GM12874 (cell line): ENCODE data around the gene GTF2F2.

Experiments
- CTCF ChIP-seq: IDR thresholded peaks from 2 replicates; pipeline ENCODE4 v1.5.1; 2011; ENCODE audit warnings: low read depth, mild to moderate bottlenecking, control low read depth, low read length, moderate library complexity; ENCODE audit not compliant: insufficient read depth

GTF2F2 gene

DNA sequence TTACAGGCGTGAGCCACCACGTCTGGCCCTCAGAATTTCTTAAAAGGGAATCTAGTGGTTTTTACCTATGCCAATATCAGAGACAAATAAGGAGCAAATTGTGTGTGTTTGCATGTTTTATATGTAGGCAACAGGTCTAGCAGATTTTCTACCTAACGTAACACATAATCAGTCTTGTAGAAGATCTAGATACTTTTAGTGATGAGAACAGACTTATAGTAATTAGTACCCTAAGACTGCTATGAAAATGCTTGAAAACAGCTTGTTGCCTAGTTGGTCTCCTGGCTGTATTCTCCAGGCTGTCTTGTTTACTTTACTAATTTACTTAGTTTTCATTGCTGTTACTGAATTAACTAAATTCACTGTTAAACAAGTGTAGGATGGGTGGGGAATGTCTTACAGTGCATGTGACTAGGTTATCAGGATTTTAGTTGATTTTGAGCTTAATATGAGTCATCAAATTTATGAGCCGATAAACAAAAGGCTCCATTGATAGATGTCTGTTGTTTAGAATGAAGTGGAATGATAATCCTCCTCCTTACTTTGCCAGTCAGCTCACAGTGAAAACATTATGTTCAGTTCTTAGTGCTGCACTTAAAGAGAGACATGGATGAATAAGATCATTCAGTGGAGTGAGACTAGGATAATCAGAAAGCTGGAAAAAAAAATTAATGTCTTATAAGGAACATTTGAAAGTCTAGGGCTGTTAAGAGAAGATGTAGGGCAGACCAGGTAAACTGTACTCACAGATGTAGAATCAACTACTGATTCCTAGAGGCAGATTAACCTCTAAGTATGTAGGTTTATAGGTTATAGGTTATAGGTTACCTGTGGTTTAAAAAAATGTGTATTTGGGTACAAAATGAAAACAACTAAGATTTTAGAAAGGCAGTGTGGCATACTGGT lies 22.4 kb downstream of the GTF2F2 start:
- no peak for TF ChIP-seq CTCF

DNA sequence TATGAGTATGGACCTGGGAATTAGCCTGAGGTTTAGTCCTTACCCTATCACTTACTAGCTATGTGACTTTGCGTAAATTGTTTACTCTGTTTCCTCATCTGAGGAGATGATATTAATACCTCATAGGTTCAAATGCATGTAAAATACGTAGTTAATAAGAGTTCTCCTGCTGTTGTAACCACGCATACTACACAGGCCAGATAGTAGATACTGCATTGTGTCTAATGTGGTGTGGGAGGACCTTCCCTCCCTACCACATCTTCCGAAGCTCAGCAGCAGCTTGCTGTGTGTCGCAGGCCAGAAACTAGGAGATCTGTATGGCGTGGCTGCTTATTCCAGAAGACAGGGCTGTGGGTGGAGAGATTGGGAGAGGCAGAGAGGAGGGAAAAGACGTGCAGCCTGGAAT lies 23.0 kb downstream of the GTF2F2 start:
- TF ChIP-seq CTCF, result no peak

- no peak for TF ChIP-seq CTCF
Measured at GRCh38 chr13:45149964-45150363, 29.7 kb downstream of the GTF2F2 start.

DNA sequence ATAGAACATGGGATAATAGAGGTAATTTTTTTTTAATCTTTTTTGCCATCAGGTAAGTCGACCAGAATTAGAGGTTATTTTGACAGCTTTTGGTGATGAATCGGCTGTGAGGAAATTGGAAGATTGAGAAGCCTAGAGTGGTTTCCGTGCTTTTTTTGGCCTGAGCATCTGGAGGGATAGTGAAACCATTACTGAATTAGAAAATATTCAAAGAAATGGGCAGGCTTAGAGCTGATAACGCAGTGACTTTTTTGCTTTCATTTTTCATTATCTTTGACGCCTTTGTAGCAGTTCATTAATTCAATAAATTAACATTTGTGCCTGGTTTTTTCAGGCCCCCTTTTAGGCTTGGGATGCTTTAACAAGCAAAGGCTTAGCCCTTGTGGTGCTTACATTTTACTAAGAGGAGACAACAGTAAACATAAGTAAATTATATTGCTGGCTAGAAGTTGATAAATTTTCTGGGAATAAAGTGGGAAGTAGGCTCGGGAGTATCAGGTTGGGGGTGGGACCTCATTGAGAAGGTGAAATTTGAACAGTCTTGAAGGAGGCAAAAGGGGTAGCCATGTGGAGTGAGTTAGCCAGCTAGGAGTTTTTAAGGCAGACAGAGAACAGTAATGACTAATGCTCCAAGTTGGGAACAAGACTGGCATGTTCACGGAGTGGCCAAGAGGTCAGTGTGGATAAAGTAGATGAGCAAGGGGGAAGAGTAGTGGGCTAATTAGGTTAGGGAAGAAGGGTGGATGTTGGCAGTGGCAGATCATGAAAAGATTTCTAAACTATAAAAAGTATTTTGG lies 36.5 kb downstream of the GTF2F2 start:
- no peak for TF ChIP-seq CTCF

GRCh38 chr13:45162194-45162593 lies 41.9 kb downstream of the GTF2F2 start:
- no peak for TF ChIP-seq CTCF

DNA sequence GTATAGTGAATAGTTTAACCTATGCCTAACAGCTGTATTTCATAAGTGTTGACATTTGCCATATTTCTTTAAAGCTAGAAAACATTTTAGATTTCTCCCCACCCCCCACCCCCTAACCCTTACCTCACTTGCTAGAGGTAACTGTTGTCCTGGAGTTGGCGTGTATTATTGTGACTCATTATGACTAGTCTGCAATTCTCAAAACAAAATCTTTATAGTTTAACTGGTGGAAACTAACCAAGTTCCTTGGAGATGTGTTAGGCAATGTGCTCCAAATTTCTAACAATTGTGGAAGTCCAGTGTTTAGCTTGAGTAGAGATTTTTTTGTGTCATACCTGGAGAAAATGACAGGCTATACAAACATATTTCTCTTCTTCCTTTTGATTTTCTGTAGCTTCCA lies 42.5 kb downstream of the GTF2F2 start:
- TF ChIP-seq CTCF, result no peak

- no peak for TF ChIP-seq CTCF
Measured at GRCh38 chr13:45166858-45167257, 46.5 kb downstream of the GTF2F2 start.
